Glomerular visceral epithelial cell (primary cell): ENCODE data around the gene KIF1C.
A peak's percentile ranks its signal among the peaks of the same experiment; 100 is the strongest.
"Not testable (repeated sequence)": the region's sequence is repeated elsewhere in the genome, so short reads cannot be mapped to it uniquely, and the experiment has no call there.

Source experiments
- DNase-seq: peaks from one replicate; pipeline ENCODE4 v3.0.0-alpha.2; 2016; ENCODE audit errors: extremely low spot score

Gene KIF1C

GRCh38 chr17:5002121-5002788 is 4.5 kb downstream of the KIF1C start:
- DNase-seq = no peak

- DNase-seq = no peak
These were observed 5.6 kb downstream of the KIF1C start for GRCh38 chr17:5003214-5003867.

GRCh38 chr17:5011928-5012327 is 14.2 kb downstream of the KIF1C start:
- no peak for DNase-seq

GRCh38 chr17:5014357-5014756 is 16.6 kb downstream of the KIF1C start:
- no peak for DNase-seq

GRCh38 chr17:5019475-5019956 is 21.8 kb downstream of the KIF1C start:
- DNase-seq = no peak

- DNase-seq = no peak
These were observed 22.8 kb downstream of the KIF1C start for GRCh38 chr17:5020502-5021023.

- no peak for DNase-seq
These were observed 24.5 kb downstream of the KIF1C start for GRCh38 chr17:5022171-5022711.

GRCh38 chr17:5023588-5024147 is 25.9 kb downstream of the KIF1C start:
- no peak for DNase-seq

- DNase-seq = no peak
These were observed 26.9 kb downstream of the KIF1C start for GRCh38 chr17:5024604-5025003.

GRCh38 chr17:5027299-5027698 is 29.5 kb downstream of the KIF1C start:
- DNase-seq = no peak

GRCh38 chr17:5027916-5028315 is 30.2 kb downstream of the KIF1C start:
- no peak for DNase-seq

GRCh38 chr17:5030168-5030567 is 32.4 kb downstream of the KIF1C start:
- not testable (repeated sequence) for DNase-seq

- DNase-seq = peak; percentile 80
These were observed 33.8 kb downstream of the KIF1C start for GRCh38 chr17:5031365-5032082.

- no peak for DNase-seq
These were observed 35.1 kb downstream of the KIF1C start for GRCh38 chr17:5032865-5033264.

GRCh38 chr17:5033352-5034015 is 35.7 kb downstream of the KIF1C start:
- DNase-seq = no peak

- DNase-seq = no peak
These were observed 36.3 kb downstream of the KIF1C start for GRCh38 chr17:5034063-5034462.

GRCh38 chr17:5034651-5035050 is 36.9 kb downstream of the KIF1C start:
- DNase-seq = no peak

- no peak for DNase-seq
These were observed 37.6 kb downstream of the KIF1C start, which contains the start of gene SLC52A1 for GRCh38 chr17:5035315-5035714. Gene SLC52A1, minus strand, starts transcription at chr17:5035426. Its CDS starts 820 bp downstream, at chr17:5034606.

- no peak for DNase-seq
These were observed 44.6 kb downstream of the KIF1C start for GRCh38 chr17:5042157-5043022.

GRCh38 chr17:5043524-5043923 is 45.8 kb downstream of the KIF1C start:
- no peak for DNase-seq
